ENCODE results near the gene FRMD5. TPM values are rescaled to one million over a fixed set of nuclear protein-coding genes. Genes with fewer than 3 reads are reported as not detected.
"Not testable (repeated sequence)": the region's sequence is repeated elsewhere in the genome, so short reads cannot be mapped to it uniquely, and the experiment has no call there.

Gene FRMD5
- total and polyA plus RNA-seq, 9 donors, result 0.19 to 1.4 (median 0.46) TPM

- no peaks in the 10 kb centered on the region for H3K4me1 ChIP-seq (ENCODE audit: control insufficient read depth, insufficient read depth, low read length)
- no peaks in the 10 kb centered on the region for H3K27me3 ChIP-seq (ENCODE audit: control insufficient read depth, insufficient read depth, low read length)
- DNase-seq, result no peak
- no peaks in the 10 kb centered on the region for H3K9me3 ChIP-seq (replicated peaks; ENCODE audit: control insufficient read depth, low read depth, low read length)
- no peak overlapping the region for H3K27ac ChIP-seq (ENCODE audit: low read length)
- peaks cover 16% of the 10 kb centered on the region for H3K36me3 ChIP-seq (ENCODE audit: control insufficient read depth, insufficient read depth, low read length)
- no CpG with 5 or more reads among the region's 3 CpGs for WGBS (ENCODE audit: insufficient coverage)
- no peak overlapping the region for H3K4me3 ChIP-seq (ENCODE audit: low read length)
Measured at GRCh38 chr15:43851251-43851650, 343.8 kb downstream of the FRMD5 start.

GRCh38 chr15:43845421-43845820, 349.6 kb downstream of the FRMD5 start:
- Histone ChIP-seq H3K9me3 (replicated peaks; ENCODE audit: control insufficient read depth, low read depth, low read length) (no peaks in the 10 kb centered on the region), H3K36me3 (ENCODE audit: control insufficient read depth, insufficient read depth, low read length) (peaks cover 15% of the 10 kb centered on the region), H3K4me1 (ENCODE audit: control insufficient read depth, insufficient read depth, low read length) (no peaks in the 10 kb centered on the region), H3K27ac (ENCODE audit: low read length) (no peak overlapping the region), H3K4me3 (ENCODE audit: low read length) (no peak overlapping the region), H3K27me3 (ENCODE audit: control insufficient read depth, insufficient read depth, low read length) (no peaks in the 10 kb centered on the region)
- no peak for DNase-seq

- H3K9me3 ChIP-seq (replicated peaks; ENCODE audit: control insufficient read depth, low read depth, low read length); H3K27me3 ChIP-seq (ENCODE audit: control insufficient read depth, insufficient read depth, low read length); H3K36me3 ChIP-seq (ENCODE audit: control insufficient read depth, insufficient read depth, low read length); H3K4me1 ChIP-seq (ENCODE audit: control insufficient read depth, insufficient read depth, low read length); H3K4me3 ChIP-seq (ENCODE audit: low read length); H3K27ac ChIP-seq (ENCODE audit: low read length); DNase-seq: not testable (repeated sequence)
- WGBS (ENCODE audit: insufficient coverage), result no CpG with 5 or more reads among the region's 6 CpGs
Measured at GRCh38 chr15:43832485-43832884, 362.6 kb downstream of the FRMD5 start.

- not testable (repeated sequence) for H3K27ac ChIP-seq (ENCODE audit: low read length); DNase-seq; H3K4me3 ChIP-seq (ENCODE audit: low read length); H3K9me3 ChIP-seq (replicated peaks; ENCODE audit: control insufficient read depth, low read depth, low read length); H3K4me1 ChIP-seq (ENCODE audit: control insufficient read depth, insufficient read depth, low read length); H3K36me3 ChIP-seq (ENCODE audit: control insufficient read depth, insufficient read depth, low read length); H3K27me3 ChIP-seq (ENCODE audit: control insufficient read depth, insufficient read depth, low read length)
- 95% methylated on average over 4 of the region's 14 CpGs for WGBS (ENCODE audit: insufficient coverage)
Measured at GRCh38 chr15:43831519-43832052, 363.5 kb downstream of the FRMD5 start.

GRCh38 chr15:43830691-43831275, 364.3 kb downstream of the FRMD5 start:
- not testable (repeated sequence) for DNase-seq; H3K4me1 ChIP-seq (ENCODE audit: control insufficient read depth, insufficient read depth, low read length); H3K4me3 ChIP-seq (ENCODE audit: low read length); H3K27ac ChIP-seq (ENCODE audit: low read length); H3K36me3 ChIP-seq (ENCODE audit: control insufficient read depth, insufficient read depth, low read length); H3K9me3 ChIP-seq (replicated peaks; ENCODE audit: control insufficient read depth, low read depth, low read length); H3K27me3 ChIP-seq (ENCODE audit: control insufficient read depth, insufficient read depth, low read length)
- WGBS (ENCODE audit: insufficient coverage), result 90% methylated on average over 4 of the region's 9 CpGs

GRCh38 chr15:43829951-43830540, 365.0 kb downstream of the FRMD5 start:
- not testable (repeated sequence) for H3K27me3 ChIP-seq (ENCODE audit: control insufficient read depth, insufficient read depth, low read length); H3K9me3 ChIP-seq (replicated peaks; ENCODE audit: control insufficient read depth, low read depth, low read length); H3K36me3 ChIP-seq (ENCODE audit: control insufficient read depth, insufficient read depth, low read length); H3K27ac ChIP-seq (ENCODE audit: low read length); DNase-seq; H3K4me1 ChIP-seq (ENCODE audit: control insufficient read depth, insufficient read depth, low read length); H3K4me3 ChIP-seq (ENCODE audit: low read length)
- 97% methylated on average over 4 of the region's 9 CpGs for WGBS (ENCODE audit: insufficient coverage)

- H3K27ac ChIP-seq (ENCODE audit: low read length), result peak overlapping the region; percentile 74
- no CpG with 5 or more reads among the region's 6 CpGs for WGBS (ENCODE audit: insufficient coverage)
- peak; percentile 54 for DNase-seq
- H3K36me3 ChIP-seq (ENCODE audit: control insufficient read depth, insufficient read depth, low read length), result no peaks in the 10 kb centered on the region
- H3K9me3 ChIP-seq (replicated peaks; ENCODE audit: control insufficient read depth, low read depth, low read length), result no peaks in the 10 kb centered on the region
- peaks cover 13% of the 10 kb centered on the region for H3K4me1 ChIP-seq (ENCODE audit: control insufficient read depth, insufficient read depth, low read length)
- H3K27me3 ChIP-seq (ENCODE audit: control insufficient read depth, insufficient read depth, low read length), result no peaks in the 10 kb centered on the region
- H3K4me3 ChIP-seq (ENCODE audit: low read length), result peak overlapping the region; percentile 15
Measured at GRCh38 chr15:43828061-43828657, 366.9 kb downstream of the FRMD5 start.

GRCh38 chr15:43826508-43827341, 368.3 kb downstream of the FRMD5 start, which contains the start of gene WDR76:
TSS of gene WDR76 (plus strand) at chr15:43827002. CDS start at chr15:43827033, 31 bp downstream.
- Histone ChIP-seq H3K36me3 (ENCODE audit: control insufficient read depth, insufficient read depth, low read length) (no peaks in the 10 kb centered on the region), H3K4me3 (ENCODE audit: low read length) (peak within 1 kb of the TSS; percentile 47), H3K4me1 (ENCODE audit: control insufficient read depth, insufficient read depth, low read length) (peaks cover 15% of the 10 kb centered on the region), H3K9me3 (replicated peaks; ENCODE audit: control insufficient read depth, low read depth, low read length) (no peaks in the 10 kb centered on the region), H3K27me3 (ENCODE audit: control insufficient read depth, insufficient read depth, low read length) (no peaks in the 10 kb centered on the region), H3K27ac (ENCODE audit: low read length) (peak within 1 kb of the TSS; percentile 74)
- DNase-seq, result peak; percentile 92
- 3% methylated on average over 41 of the region's 48 CpGs for WGBS (ENCODE audit: insufficient coverage)

GRCh38 chr15:43826029-43826507, 369.0 kb downstream of the FRMD5 start:
- DNase-seq, result no peak
- Histone ChIP-seq H3K4me3 (ENCODE audit: low read length) (peak overlapping the region; percentile 47), H3K36me3 (ENCODE audit: control insufficient read depth, insufficient read depth, low read length) (no peaks in the 10 kb centered on the region), H3K27me3 (ENCODE audit: control insufficient read depth, insufficient read depth, low read length) (no peaks in the 10 kb centered on the region), H3K4me1 (ENCODE audit: control insufficient read depth, insufficient read depth, low read length) (peaks cover 15% of the 10 kb centered on the region), H3K27ac (ENCODE audit: low read length) (no peak overlapping the region), H3K9me3 (replicated peaks; ENCODE audit: control insufficient read depth, low read depth, low read length) (no peaks in the 10 kb centered on the region)
- WGBS (ENCODE audit: insufficient coverage), result 91% methylated on average over 7 of the region's 11 CpGs

GRCh38 chr15:43825305-43825704, 369.8 kb downstream of the FRMD5 start:
- H3K4me1 ChIP-seq (ENCODE audit: control insufficient read depth, insufficient read depth, low read length), result peaks cover 15% of the 10 kb centered on the region
- not testable (repeated sequence) for H3K27me3 ChIP-seq (ENCODE audit: control insufficient read depth, insufficient read depth, low read length); H3K4me3 ChIP-seq (ENCODE audit: low read length); H3K36me3 ChIP-seq (ENCODE audit: control insufficient read depth, insufficient read depth, low read length); H3K27ac ChIP-seq (ENCODE audit: low read length); DNase-seq; H3K9me3 ChIP-seq (replicated peaks; ENCODE audit: control insufficient read depth, low read depth, low read length)
- WGBS (ENCODE audit: insufficient coverage), result 96% methylated on average over 10 of the region's 11 CpGs
